NCI-H2171 treated with DMSO at 0.1 percent for 48 hours (cell line): ENCODE data around the gene RAB15.

Experiments used
- DNase-seq: peaks from one replicate; lab custom pipeline; 2025; lab: John Stamatoyannopoulos, UW

The RAB15 gene

DNA sequence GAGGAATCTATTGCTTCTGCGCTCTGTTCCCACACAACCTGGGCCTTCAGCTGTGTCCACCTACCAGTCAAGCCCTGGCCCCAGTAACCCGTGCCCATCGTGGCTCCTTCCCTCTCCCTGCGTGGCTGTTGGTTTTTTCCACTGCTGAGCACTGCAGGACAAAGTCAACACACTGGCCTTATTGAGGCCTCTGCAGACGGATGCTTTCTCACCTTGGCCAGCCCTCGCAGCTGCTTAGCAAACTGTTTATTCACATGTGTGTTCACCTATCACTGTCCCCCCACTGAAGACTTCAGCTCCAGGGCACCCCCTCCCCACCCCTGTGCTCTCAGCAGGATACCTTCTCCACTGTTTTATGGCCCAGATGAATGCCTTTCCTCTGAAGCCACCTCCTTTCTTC lies 16.8 kb downstream of the RAB15 start:
- no peak for DNase-seq

DNA sequence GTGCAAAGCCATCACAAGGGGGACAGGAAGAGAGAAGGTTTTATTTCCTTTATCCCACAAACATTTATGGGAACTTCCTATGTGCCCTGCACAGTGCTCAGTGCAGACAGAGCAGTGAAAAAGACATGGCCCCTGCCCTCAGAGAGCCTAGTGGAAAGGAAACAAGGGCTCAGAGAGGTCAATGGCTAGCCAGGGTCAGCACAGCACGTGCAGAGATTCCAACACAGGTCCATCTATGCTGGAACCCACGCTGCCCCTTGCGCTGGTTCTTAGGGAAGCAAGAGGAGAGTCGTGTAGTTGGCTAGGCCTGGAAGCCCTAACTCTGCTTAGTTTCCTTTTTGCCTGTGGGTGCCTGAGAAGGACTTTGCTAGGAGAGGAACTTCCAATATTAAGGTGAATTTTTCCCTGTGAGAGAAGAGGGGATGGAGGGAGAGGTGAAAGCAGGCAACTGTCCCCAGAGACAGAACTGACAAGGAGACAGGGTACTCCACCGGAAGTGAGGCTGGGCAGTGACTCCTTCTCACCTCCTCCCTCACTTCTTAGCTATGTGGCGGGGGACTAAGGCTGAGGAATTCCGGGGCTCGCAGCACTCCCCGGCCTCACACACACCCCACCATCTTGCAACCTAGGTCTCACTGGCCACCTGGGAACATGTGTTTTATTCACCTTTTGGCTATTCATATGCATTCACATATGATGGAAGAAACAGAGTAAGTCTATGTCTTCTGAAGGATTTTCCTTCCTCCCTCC lies 17.5 kb downstream of the RAB15 start:
- no peak for DNase-seq

DNA sequence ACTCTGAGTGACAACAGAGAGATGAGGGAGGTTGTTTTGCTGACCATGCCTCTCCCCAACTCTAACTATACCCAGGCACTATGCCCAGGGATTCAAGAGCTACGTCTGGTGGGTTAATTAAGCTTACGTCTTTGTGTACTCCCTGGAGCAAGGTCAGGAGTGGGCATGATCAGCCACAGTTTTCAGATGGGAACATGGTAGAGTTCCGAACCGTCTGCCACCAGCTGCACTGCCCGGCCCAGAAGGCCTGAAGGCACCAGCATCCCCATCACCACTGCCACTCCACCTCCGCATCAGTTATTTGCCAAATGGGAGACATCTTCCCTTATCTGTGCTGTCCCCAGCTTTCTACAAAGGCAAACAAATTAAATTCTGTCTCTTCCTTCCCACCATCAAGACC lies 18.5 kb downstream of the RAB15 start:
- DNase-seq: no peak

DNA sequence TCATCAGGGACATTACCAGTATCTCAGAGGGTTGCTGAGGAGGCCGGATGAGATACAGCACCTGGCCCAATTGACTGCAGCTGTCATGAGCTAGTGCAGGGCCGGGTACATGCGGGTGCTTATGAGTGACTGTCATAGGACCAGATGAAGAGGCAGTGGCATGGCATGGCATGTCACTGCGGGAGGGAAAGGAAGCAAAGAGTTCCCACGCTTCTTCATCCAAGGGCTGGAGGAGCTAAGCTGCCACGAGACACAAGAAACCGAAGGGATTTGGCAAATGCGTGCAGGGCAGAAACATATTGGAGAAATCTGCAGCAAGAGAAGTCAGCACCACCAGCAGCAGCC lies 18.9 kb downstream of the RAB15 start:
- no peak for DNase-seq

DNA sequence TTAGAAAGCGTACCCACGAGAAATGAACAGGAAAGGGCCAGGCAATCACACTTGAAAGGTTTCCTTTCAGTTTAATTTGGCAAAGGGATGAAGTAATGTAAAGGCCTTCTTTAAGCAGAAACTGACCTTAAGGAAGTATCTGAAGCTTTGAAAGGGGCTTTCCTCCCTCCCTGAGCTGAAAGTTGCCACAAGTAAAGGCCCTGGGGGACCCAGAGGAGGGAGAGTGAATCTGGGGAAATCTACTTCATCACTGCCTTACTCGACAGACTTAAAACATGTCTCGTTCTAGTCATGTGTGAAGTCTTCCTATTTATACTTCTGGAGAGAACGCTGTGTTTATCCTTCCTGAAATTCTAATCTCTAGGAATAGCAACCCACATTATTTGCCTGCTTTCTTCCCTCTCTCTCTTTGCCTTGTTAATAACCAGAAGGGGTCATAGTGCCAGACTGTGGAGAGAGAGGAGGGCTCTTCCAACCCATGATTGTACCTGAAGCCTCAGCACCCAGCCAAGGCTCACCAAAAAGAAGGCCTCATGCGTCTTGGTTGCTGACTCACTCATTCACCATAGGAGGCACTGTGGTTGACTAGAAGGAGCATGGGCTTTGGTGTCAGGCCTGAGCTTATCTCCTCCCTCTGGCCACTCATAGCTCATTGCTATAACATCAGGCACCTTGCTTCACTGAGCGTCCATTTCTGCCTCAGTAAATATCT lies 19.4 kb downstream of the RAB15 start:
- no peak for DNase-seq

DNA sequence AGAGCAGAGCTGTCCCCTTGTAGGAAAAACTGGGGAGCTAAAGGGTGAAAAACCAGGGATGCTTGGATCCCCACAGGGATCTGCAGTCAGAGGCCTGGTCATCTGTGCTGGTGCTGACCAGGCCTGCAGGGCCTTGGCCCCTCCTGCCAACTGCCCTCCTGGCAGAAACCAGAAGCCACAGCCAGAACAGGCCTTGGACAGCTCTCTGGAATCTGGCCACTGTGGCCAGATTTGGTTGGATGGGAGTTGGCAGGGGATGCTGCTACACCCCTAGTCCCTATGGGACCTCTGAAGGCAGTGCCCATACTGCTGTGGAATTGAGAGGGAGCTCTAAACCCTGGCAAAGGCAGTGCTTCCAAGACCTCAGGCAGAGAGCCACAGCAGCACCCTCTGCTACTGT lies 20.4 kb downstream of the RAB15 start:
- no peak for DNase-seq

DNA sequence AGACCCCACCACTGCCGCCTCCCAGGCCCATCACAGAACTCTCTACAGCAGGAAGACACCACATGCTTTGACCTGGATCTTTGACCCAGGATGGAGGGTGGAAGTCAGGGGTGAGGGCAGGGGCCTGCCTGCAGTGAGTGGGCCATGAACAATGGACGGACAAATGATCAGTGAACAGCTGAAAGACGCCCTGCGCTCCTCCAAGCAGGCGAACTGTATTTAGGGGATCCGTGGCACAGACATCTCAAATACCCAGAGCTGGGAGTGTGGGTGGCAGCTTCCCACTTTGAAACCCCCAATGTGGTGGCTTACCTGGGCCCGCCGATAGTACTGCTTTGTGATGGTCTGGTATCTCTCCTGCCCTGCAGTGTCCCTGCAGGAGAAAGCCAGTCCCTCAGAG lies 20.8 kb downstream of the RAB15 start:
- no peak for DNase-seq

DNA sequence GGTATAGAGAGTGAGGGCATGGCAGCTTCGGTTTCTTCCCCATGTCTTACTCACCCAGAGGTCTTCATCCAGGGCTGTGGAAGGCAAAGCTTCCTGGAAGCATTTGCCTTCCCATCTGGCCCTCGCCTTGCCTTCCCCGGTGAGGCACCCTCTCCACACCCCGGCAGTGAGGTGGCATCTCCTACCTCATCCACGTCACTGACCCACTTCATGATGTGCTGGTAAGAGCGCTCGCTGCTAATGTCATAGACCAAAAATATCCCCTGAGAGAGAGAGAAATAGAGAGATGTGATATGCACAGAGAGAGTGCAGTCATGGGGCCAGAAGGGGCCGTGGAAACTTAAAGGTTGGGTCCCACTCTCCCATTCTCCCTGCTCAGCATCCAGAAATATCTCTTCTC lies 21.2 kb downstream of the RAB15 start:
- no peak for DNase-seq

DNA sequence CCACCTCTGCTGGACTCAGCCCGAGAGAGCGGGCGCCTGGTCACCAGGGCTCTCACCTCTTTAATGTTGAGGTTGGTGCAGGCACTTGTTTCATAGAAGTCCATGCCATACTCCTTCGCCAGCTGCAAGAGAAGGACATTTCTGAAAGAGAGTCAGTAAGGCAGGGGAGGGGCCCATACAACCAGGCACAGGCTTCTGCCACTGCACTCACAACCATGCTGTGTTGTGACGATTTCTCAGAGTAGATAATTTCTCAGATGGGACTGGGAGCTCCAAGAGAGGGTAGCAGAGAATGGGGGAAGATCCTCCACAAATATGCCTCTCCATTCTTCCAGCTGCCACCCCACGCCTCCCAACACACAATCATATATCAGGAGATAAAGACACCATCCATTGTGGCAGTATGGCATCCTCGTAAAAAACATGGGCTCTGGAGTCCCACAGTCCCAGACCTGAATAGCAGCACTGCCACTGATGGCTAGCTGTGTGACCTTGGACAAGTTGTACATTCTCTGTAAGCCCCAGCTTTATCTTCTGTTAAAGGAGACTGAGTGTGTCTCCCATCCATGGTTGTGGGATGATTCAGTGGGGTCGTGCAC lies 23.4 kb downstream of the RAB15 start:
- DNase-seq: no peak

DNA sequence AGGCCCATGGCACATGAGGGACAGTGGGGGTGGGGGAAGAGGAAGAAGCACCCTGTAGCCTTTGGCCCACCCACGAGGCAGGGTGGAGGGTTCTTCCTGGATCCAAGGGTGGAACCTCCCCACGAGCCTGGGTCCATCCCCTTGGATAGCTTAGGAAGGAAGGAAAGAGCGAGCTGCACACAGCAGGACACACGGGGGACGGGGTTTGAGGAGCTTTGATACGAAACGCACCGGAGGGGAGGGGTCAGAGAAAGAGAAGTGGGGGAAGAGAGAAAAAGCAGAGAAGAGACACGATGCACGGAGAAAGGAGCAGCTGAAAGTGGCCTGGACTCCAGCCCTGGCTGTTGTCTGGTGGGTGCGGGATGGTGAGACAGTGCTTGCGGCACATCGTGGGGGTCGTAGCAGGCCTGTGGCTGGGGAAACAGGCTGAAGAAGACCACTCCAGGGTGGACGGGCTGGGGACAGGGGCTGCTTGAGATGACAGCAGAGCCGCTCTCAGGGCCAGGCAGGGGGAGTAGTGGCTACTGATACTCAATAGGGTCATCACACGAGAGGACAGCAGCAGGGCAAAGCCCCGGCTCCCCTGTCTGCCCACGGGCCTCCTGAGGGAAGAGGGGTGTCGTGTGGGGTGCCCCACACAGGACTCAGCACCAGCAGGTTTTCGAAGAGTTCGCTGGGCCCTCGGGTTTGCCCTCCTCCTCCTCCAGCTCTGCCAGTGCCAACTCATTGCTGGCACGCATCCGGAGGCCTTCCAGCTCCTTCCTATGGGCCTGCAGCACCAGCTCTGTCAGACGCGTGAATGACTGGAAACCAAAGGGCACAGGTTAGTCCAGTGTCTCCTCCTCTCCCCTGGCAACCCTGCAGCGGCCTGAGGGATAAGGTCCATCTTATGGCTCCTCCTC lies 24.2 kb downstream of the RAB15 start:
- DNase-seq: no peak

DNA sequence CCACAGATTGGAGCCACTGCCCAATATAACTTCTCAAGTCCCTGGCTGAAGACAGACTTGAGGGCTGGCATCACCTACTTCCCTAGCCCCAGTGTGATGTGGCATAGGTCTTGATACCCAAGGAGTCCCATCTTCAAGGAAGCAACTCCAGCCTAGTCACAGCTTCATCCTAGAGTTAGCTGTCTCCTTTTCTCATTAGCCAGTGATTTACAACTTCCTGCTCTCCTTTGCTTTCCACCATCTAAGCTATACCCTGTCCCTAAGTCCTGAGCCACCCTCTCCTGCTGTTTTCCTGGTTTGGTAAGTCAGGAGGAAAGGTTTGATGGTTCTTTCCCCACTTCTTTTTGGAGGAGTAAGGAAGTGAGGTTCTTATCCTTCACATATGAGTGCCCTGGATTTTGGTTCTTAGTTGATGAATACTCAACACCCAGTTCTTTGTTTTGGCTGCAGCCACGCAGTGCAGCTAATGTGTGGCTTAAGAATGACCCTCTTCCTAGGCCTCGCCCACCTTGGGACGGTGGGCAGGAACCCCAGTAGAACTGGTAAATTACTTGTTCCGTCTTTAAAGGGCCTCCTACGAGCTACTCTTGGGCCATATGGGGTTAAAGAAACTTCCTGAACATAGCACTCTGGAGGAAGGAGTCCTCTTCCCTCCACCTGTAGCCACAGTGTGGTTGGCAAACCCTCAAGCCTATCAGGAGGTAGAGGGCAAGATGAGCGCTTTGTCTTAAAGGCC lies 25.7 kb downstream of the RAB15 start:
- DNase-seq: no peak

DNA sequence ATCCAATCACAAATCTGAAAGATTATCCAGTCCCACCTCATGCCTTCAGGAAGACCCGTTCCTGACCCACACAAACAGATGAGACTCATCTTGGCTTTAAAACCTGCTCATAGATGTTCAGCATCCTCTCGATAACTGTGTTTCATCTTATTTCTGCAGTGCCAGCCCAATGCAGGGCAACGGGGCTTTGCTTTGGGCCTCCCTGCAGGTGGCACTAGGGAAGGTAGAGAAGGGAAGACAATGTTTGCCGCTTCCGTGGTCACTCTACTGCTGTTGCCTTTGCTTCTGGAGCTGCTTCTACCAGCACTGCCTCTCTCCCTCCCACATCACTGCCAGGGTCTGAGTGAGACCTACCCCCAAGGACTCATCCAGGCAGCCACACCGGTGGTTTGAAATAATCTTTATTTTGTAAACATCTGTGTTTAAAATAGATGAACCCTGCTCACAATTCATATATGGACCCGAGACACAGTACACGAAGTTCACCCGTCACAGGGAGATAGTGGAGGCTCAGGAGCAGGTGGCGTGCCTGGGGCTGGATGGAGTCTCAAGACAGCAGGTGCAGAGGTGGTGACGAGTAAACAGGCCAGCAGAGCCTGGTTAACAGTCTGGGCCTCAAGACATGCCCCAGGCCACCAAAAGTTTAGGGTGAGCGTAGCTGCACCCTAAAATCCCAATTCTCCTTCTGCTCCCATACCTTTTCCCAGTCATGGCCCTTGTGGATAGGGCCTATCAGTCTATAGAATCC lies 26.5 kb downstream of the RAB15 start:
- DNase-seq: no peak

DNA sequence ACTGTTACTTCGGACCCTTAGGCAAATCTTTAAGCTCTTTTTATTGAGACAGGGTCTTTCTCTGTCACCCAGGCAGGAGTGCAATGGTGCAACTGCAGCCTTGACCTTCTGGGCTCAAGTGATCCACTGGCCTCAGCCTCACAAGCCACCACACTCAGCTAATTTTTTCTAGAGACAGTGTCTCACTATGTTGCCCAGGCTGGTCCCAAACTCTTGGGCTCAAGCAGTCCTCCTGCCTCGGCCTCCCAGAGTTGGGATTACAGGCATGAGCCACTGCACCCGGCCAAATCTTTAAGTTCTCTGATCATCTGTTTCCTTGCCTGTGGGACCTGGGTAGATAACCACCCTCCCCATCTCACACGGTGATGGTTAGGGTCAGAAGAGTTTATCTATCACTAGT lies 27.3 kb downstream of the RAB15 start:
- DNase-seq: no peak

DNA sequence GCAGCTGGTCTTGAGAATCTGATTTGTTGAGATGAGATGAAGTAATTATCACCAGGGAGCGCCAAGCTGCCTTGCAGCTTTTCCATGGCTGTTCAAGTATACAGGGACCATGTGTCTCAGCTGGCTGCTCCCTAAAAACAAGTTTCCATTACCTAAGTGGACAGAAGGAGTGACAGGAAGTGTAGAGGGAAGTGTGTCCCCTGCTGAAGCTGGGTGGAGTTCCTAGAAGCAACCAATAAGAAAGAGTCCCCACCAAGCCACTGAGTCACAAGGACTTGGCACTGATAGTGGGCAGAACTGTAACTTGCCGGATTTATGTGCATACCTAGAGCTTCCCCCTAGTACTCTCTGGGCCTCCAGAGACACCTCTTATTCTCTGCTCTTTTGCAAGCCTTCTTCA lies 28.1 kb downstream of the RAB15 start:
- DNase-seq: peak; percentile 81

DNA sequence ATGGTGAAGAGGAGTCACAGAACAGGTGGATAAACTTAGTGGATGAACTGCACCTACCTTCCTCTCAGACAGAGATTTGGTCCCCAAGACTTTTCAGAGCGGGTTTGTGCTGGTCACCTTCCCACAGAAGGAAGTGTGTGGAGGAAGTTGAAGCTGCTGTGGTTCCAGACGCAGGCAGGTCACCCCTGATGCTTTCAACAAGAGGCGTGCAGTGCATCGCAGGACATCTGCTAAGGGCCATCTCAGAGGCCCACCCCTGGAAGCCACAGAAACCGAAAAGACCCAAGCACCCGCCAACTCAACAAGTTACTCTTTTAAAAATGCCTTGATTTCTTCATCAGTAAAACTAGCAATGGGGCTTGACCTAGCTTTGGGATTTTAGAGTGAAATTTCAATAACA lies 28.6 kb downstream of the RAB15 start:
- peak; percentile 43 for DNase-seq

DNA sequence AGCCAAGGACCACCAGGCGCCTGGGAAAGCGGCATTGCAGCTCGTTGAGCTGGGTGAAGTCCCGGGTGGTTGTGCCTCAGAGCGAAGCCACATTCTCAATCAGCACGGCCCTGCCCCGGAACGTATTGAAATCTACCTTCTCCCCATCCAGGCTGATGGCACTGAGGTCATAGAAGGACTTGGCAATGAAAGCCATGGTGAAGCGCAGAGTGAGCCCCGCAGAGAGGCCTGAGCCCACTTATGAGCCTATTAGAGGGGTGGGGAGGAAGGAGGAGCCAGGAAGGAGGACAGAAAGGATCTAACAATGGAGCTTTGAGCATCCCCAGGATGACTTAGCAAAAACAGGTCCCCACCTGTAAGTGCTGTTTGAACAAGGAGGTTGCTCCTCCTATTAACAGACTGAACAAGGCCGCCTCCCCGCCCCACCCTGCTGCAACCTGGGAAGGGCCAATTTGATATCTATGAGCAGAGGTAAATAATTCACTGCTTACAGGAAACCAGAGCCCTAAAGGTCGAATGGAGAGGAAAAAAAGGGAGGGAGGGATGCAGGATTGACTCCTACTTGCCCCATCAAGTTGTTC lies 29.5 kb downstream of the RAB15 start, which contains the start of gene GPX2:
Gene GPX2 (minus strand): TSS at position 215 of the 581 bp plus-strand sequence. CDS start 19 bp downstream, at position 196.
- peak; percentile 98 for DNase-seq

DNA sequence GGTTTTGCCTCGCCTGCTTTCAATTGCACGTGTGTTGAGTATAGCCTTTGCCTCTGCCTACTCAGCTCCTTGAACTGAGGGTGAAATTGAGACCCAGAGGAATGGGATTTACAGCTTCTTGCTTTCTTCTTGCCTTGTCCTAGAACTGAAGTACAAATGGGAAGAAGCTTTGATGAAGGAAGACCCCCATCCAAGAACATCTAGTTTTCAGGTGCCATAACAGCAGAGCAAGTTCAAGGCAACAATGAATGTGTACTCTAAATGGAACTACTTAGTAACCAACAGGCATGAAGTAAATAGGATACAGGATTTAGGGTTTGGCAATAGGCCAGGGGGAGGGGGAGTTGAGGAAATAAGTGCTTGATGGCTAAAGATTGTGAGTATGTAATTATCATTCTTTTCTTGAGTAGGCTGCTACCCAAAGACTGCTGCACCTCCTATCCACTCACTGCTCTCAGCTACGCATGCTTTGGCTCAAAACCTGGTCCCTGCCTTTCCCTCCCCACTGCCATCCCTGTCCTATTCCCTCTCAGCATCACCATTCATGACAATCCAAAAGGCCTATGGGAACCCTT lies 31.7 kb downstream of the RAB15 start:
- no peak for DNase-seq

DNA sequence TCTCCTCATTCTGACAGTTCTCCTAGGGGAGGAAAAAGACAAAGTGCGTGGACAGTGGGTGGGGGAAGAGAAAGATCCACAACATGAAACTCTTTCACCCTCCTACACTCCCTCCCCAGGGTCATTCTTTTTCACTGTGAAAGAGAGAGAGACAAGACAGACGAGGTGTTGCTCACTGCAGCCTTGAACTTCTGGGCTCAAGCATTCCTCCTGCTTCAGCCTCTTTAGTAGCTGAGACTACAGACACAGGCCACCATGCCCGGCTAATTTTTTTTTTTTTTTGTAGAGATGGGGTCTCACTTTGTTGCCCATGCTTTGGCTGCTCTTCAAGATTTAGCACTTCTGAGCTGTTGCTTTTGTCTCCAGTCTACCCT lies 32.3 kb downstream of the RAB15 start:
- DNase-seq: no peak

DNA sequence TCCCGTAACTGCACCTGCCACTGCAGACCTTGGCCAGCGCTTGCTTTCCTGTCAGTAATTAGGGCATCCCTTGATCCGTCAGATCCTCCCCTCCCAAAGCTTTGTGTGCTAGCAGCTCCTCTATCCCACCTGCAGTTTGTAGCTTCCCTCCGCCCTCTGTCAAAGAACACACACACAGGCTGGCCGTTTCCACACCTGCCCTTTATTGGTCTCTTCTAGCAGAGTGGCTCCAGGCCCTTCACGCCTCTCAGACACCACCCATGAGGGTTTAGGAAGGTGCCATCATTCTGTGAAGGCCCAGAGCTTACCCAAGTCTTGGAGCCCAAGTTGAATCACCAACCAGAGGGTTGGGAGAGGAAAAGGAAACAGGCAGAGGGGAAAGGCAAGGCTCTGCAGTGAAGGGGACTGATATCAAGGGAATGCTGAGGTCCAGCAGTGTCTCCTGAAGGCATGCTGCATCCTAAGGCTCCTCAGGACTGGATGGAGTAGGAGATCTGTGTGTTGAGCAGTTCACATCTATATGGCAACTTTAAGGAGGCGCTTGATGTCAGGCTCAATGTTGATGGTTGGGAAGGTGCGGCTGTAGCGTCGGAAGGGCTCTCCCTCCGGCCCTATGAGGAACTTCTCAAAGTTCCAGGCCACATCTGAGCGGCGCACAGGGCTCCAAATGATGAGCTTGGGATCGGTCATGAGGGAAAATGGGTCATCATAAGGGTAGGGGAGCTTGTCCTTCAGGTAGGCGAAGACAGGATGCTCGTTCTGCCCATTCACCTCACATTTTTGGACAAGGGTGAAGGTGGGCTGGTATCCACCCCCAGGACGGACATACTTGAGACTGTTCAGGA lies 32.9 kb downstream of the RAB15 start:
- no peak for DNase-seq
